K562 (cell line): ENCODE results near the gene CFAP54. TPM values are rescaled to one million over a fixed set of nuclear protein-coding genes. Genes with fewer than 3 reads are reported as not detected.

Source experiments
- ATAC-seq: fragments of 200-7000 bp; cut with Tn5 transposase; 3 replicates; pipeline ENCODE4 v1.9.1; 2020; ENCODE audit warnings: moderate library complexity
- BruUV-seq: library from RNA; stranded (reverse); fragments of 400-500 nt; replicated peaks from 2 replicates; lab custom pipeline; 2021; lab: Mats Ljungman, UMichigan
- CTCF ChIA-PET: fragments of 300-600 bp; formaldehyde crosslinking; extraction: SDS; loops from one replicate; lab custom pipeline; 2021; ENCODE audit warnings: low intra/inter-chr PET ratio; lab: Yijun Ruan, JAX
- POLR2A ChIA-PET: fragments of 300-600, 350-650 bp; sonication (Branson Sonifier 250); formaldehyde crosslinking; extraction: SDS; loops from one replicate; lab custom pipeline; 2021; ENCODE audit warnings: antibody characterized with exemption, inconsistent platforms; lab: Yijun Ruan, JAX
- DNase-seq, 4 experiments: peaks; one replicate each; pipeline versions ENCODE4 v3.0.0 to v3.0.0-alpha.2; 2011 to 2018; ENCODE audit warnings: low spot score in 3 of 4, mixed read lengths in 3 of 4; ENCODE audit errors: extremely low read depth in 1 of 4
- FAIRE-seq: peaks from 2 replicates; lab custom pipeline; 2011; peaks lifted over from hg19 to GRCh38; lab: Jason Lieb, UNC
- H2AFZ ChIP-seq: 2 replicates; pipeline ENCODE4 v1.6.0; 2011; ENCODE audit warnings: low read depth, low read length, control low read depth, inconsistent platforms
- H3K27ac ChIP-seq: fragments of 200-600 bp; 3 replicates; pipeline ENCODE4 v1.8.0; 2011; ENCODE audit warnings: low read depth, mild to moderate bottlenecking, control low read depth, inconsistent platforms, low read length, moderate library complexity, mixed read lengths; ENCODE audit errors: extremely low read depth
- H3K27me3 ChIP-seq, 2 experiments: fragments of 300-600 bp in 1 of 2; 2 replicates in 1 of 2; 3 replicates in 1 of 2; pipeline versions ENCODE4 v1.6.0 to v1.8.0; 2011; ENCODE audit warnings: inconsistent platforms in 2 of 2, low read length in 2 of 2, mild to moderate bottlenecking in 1 of 2, mixed read lengths in 1 of 2, moderate library complexity in 1 of 2; ENCODE audit not compliant: control insufficient read depth in 2 of 2, insufficient read depth in 2 of 2
- H3K36me3 ChIP-seq: fragments of 300-600 bp; 3 replicates; pipeline ENCODE4 v1.8.0; 2011; ENCODE audit warnings: mild to moderate bottlenecking, low read length, inconsistent platforms; ENCODE audit not compliant: control insufficient read depth, insufficient read depth
- H3K4me1 ChIP-seq, 2 experiments: fragments of 200-600 bp in 1 of 2; replicated peaks in 1 of 2; 2 replicates in 1 of 2; 3 replicates in 1 of 2; pipeline versions ENCODE4 v1.5.1 to v1.8.0; 2011; ENCODE audit warnings: inconsistent platforms in 2 of 2, low read length in 2 of 2, mild to moderate bottlenecking in 1 of 2, mixed read lengths in 1 of 2, moderate library complexity in 1 of 2; ENCODE audit not compliant: control insufficient read depth in 2 of 2, insufficient read depth in 2 of 2
- H3K4me2 ChIP-seq: 2 replicates; pipeline ENCODE4 v1.6.1; 2011; ENCODE audit warnings: low read length, control low read depth, inconsistent platforms, mixed read lengths; ENCODE audit not compliant: insufficient read depth
- H3K4me3 ChIP-seq: fragments of 200-600 bp; sonication (generic), shearing (Covaris generic); 2 replicates; pipeline ENCODE4 v1.5.1; 2016; ENCODE audit warnings: control low read depth, inconsistent platforms
- H3K79me2 ChIP-seq: fragments of 200-600 bp; 3 replicates; pipeline ENCODE4 v1.8.0; 2011; ENCODE audit warnings: low read length, inconsistent platforms; ENCODE audit not compliant: control insufficient read depth, insufficient read depth
- H3K9ac ChIP-seq, 2 experiments: 2 replicates each; pipeline versions ENCODE4 v1.6.0 to v1.6.1; 2011; ENCODE audit warnings: low read depth in 2 of 2, low read length in 2 of 2, control low read depth in 1 of 2, inconsistent platforms in 1 of 2, mild to moderate bottlenecking in 1 of 2, mixed read lengths in 1 of 2; ENCODE audit not compliant: insufficient read depth in 1 of 2
- H3K9me1 ChIP-seq: one replicate; pipeline ENCODE4 v1.6.0; 2011; ENCODE audit warnings: inconsistent platforms, mild to moderate bottlenecking, low read length, moderate library complexity; ENCODE audit not compliant: control insufficient read depth, insufficient read depth
- H3K9me3 ChIP-seq: replicated peaks from 2 replicates; pipeline ENCODE4 v1.5.1; 2011; ENCODE audit warnings: low read depth, low read length, inconsistent platforms; ENCODE audit not compliant: control insufficient read depth, insufficient read depth
- H4K20me1 ChIP-seq: replicated peaks from 2 replicates; pipeline ENCODE4 v1.6.1; 2011; ENCODE audit warnings: low read length, inconsistent platforms, mixed read lengths; ENCODE audit not compliant: control insufficient read depth, insufficient read depth
- ASH1L ChIP-seq: fragments of 450-650 bp; IDR thresholded peaks from 2 replicates; pipeline ENCODE4 v1.6.1; 2018; ENCODE audit warnings: borderline replicate concordance, mild to moderate bottlenecking, low read depth; ENCODE audit not compliant: partially characterized antibody
- BRF1 ChIP-seq: IDR thresholded peaks from 3 replicates; pipeline ENCODE4 v1.6.1; 2011; ENCODE audit warnings: borderline replicate concordance, mild to moderate bottlenecking; ENCODE audit not compliant: insufficient read length; ENCODE audit errors: extremely low read depth
- SMARCB1 ChIP-seq: IDR thresholded peaks from 2 replicates; pipeline ENCODE4 v1.6.1; 2011; ENCODE audit warnings: improper control_type of control experiment, low read depth; ENCODE audit not compliant: insufficient read length
- WGBS: fragments of 100-300 bp; shearing (Covaris generic); methylation state at CpG from one replicate; pipeline ENCODE4 v1.1.6; 2016; ENCODE audit warnings: low coverage, mixed read lengths; ENCODE audit not compliant: insufficient coverage; ENCODE audit errors: missing lambda C conversion rate; 5-methylcytosine and 5-hydroxymethylcytosine counted together
- in situ Hi-C: fragments of 300-500 bp; cut with MboI; formaldehyde crosslinking; loops from 4 replicates; pipeline ENCODE4 v1.15.0; 2018; ENCODE audit warnings: inconsistent platforms, mixed read lengths
- intact Hi-C: fragments of 100-400 bp; cut with micrococcal nuclease; formaldehyde crosslinking; loops from 2 replicates; pipeline ENCODE4 v1.14.2; 2022
- polyA plus RNA-seq, 8 experiments: library from polyadenylated mRNA; depleted of rRNA in 4 of 8; stranded (reverse) in 5 of 8; unstranded in 3 of 8; fragments of >200 nt; fragmentation: Nextera tagmentation in 2 of 8; fragmentation: Illumina TruSeq in 1 of 8; extraction: Ambion mirVana in 2 of 8; extraction: Trizol in 1 of 8; gene quantifications; 2 replicates each; pipeline versions ENCODE4 v1.2.1 to v1.2.3, GENCODE V29; 2011 to 2014; ENCODE audit warnings: inconsistent platforms in 1 of 8, missing spikeins in 1 of 8
- total RNA-seq, 7 experiments: library from RNA; depleted of rRNA in 6 of 7; stranded (reverse); fragments of >200 nt in 6 of 7; fragmentation: Illumina TruSeq in 2 of 7; extraction: Trizol in 2 of 7; gene quantifications; 2 replicates each; pipeline versions ENCODE4 v1.2.1 to v1.2.3, GENCODE V29; 2011 to 2021; ENCODE audit warnings: low replicate concordance in 1 of 7
- TF ChIP-seq, protein P1 (sequence below): fragments of 450-650 bp; IDR thresholded peaks from 2 replicates; pipeline ENCODE4 v1.6.1; 2016
- TF ChIP-seq, protein P2 (sequence below): IDR thresholded peaks from 2 replicates; pipeline ENCODE4 v1.6.1; 2011; ENCODE audit not compliant: insufficient read length; ENCODE audit errors: extremely low read depth

The CFAP54 gene
- total and polyA plus RNA-seq, 9 of the 15 experiments (the other 6 are each of a cell fraction or from before 2014, with no cell fraction given), result 0.03 to 0.23 (median 0.10) TPM; not detected in 3

DNA sequence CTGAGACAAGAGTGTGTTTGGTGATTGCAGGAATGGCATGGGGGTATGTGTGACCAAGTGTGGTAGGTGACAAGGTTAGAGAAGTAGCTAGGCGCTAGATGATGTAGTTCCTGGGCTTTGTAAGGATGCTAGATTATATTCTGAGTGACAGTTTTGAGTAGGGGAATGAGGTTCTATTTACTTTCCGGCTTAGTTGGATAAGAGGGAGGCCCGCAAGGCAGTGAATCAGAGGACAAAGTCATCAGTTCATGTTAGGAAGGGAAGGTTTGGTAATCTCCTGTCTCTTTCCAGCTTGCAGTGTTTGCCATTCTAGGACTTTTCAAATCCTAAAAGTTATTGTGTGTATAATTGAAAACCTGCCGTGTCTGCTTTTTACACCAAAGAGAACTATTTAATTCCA lies 45.0 kb downstream of the CFAP54 start:
- ATAC-seq, result no peak
- peak; percentile 56 for FAIRE-seq
- Histone ChIP-seq H3K4me3 (no peak overlapping the region), H3K9me3 (no peaks in the 10 kb centered on the region), H3K4me1 (no peaks in the 10 kb centered on the region), H4K20me1 (no peaks in the 10 kb centered on the region), H3K36me3 (no peaks in the 10 kb centered on the region), H3K27ac (no peak overlapping the region), H3K9me1 (no peaks in the 10 kb centered on the region), H3K79me2 (no peaks in the 10 kb centered on the region), H3K27me3 (peaks cover 0 to 5% of the 10 kb centered on the region in 2 experiments; a peak in 1 of 5 replicates), H3K4me2 (no peak overlapping the region), H3K9ac (no peak overlapping the region), H2AFZ (no peak overlapping the region)
- intact Hi-C loops (no loop called here), in situ Hi-C loops (no loop called here)
- ChIA-PET CTCF (no interaction called here), POLR2A (no interaction called here)
- no peak for DNase-seq
- no TSS peak for BruUV-seq
- TF ChIP-seq, protein P1, sequence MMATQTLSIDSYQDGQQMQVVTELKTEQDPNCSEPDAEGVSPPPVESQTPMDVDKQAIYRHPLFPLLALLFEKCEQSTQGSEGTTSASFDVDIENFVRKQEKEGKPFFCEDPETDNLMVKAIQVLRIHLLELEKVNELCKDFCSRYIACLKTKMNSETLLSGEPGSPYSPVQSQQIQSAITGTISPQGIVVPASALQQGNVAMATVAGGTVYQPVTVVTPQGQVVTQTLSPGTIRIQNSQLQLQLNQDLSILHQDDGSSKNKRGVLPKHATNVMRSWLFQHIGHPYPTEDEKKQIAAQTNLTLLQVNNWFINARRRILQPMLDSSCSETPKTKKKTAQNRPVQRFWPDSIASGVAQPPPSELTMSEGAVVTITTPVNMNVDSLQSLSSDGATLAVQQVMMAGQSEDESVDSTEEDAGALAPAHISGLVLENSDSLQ, result peak; percentile 20; the same call in 1 of the 2 replicates
- TF ChIP-seq ASH1L, result no peak
- WGBS, result 2% methylated on average over 4 of the region's 4 CpGs

DNA sequence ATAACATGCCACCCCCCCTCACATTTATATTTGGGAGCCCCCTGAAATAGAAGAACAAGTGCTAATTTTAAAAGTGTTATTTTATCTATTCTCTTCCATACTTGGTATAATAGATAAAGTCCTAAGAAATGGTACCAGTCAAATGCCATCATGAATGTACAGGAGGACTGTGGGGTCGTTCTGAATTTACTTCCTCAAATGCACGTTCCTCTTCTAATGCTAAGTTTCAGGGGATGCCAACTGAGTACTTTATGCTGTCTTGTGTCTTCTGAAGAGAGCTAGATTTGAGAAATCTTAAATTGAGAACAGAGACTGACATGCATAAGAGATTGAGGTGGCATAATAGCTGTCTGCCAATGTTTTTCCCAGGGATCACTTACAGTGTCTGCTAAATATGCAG lies 59.0 kb downstream of the CFAP54 start:
- no peaks in the 10 kb centered on the region for H3K36me3 ChIP-seq
- in situ Hi-C loops, result no loop called here
- TF ChIP-seq, protein P2, sequence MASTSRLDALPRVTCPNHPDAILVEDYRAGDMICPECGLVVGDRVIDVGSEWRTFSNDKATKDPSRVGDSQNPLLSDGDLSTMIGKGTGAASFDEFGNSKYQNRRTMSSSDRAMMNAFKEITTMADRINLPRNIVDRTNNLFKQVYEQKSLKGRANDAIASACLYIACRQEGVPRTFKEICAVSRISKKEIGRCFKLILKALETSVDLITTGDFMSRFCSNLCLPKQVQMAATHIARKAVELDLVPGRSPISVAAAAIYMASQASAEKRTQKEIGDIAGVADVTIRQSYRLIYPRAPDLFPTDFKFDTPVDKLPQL, result no peak
- no peak for TF ChIP-seq BRF1
- TF ChIP-seq SMARCB1, result no peak

More for the DNA sequence above, 59.0 kb downstream of the CFAP54 start:
- FAIRE-seq (no peak), DNase-seq (no peak), ATAC-seq (no peak)
- Histone ChIP-seq H2AFZ (no peak overlapping the region), H3K9me3 (no peaks in the 10 kb centered on the region), H3K79me2 (no peaks in the 10 kb centered on the region), H3K27ac (no peak overlapping the region), H3K27me3 (no peaks in the 10 kb centered on the region; a peak in 1 of 5 replicates), H3K4me3 (no peak overlapping the region), H3K9me1 (no peaks in the 10 kb centered on the region), H3K9ac (no peak overlapping the region), H4K20me1 (no peaks in the 10 kb centered on the region), H3K4me1 (no peaks in the 10 kb centered on the region), H3K4me2 (no peak overlapping the region)
- ChIA-PET POLR2A (no interaction called here), CTCF (no interaction called here)
- BruUV-seq, result no TSS peak
- intact Hi-C loops, result no loop called here
- WGBS, result 0% methylated on average over 2 of the region's 2 CpGs
